Loucy (cell line): ENCODE results near the gene PSMG1.

ENCODE experiments used
- H2AFZ ChIP-seq: fragments of 200-600 bp; sonication (generic); 2 replicates; pipeline ENCODE4 v1.6.0; 2016; ENCODE audit warnings: antibody characterized with exemption, mild to moderate bottlenecking, low read length, moderate library complexity
- H3F3A ChIP-seq: fragments of 200-600 bp; 2 replicates; pipeline ENCODE4 v1.6.0; 2016; ENCODE audit warnings: antibody characterized with exemption, low read depth, mild to moderate bottlenecking
- H3K27me3 ChIP-seq: fragments of 200-600 bp; sonication (generic); 2 replicates; pipeline ENCODE4 v1.6.1; 2014; ENCODE audit warnings: low read length, mild to moderate bottlenecking; ENCODE audit not compliant: insufficient read depth, poor library complexity, severe bottlenecking
- H3K36me3 ChIP-seq: fragments of 200-600 bp; sonication (generic); 2 replicates; pipeline ENCODE4 v1.6.1; 2016; ENCODE audit warnings: low read length; ENCODE audit not compliant: insufficient read depth
- H3K4me1 ChIP-seq: fragments of 200-600 bp; sonication (generic); 2 replicates; pipeline ENCODE4 v1.5.1; 2014; ENCODE audit warnings: low read length, mild to moderate bottlenecking; ENCODE audit not compliant: insufficient read depth, poor library complexity, severe bottlenecking
- H3K4me2 ChIP-seq: fragments of 200-600 bp; sonication (generic); 2 replicates; pipeline ENCODE4 v1.6.0; 2014; ENCODE audit warnings: antibody characterized with exemption, low read length, low read depth, mild to moderate bottlenecking; ENCODE audit not compliant: poor library complexity, severe bottlenecking
- H3K4me3 ChIP-seq: fragments of 200-600 bp; sonication (generic); 2 replicates; pipeline ENCODE4 v1.5.1; 2014; ENCODE audit warnings: low read length, mild to moderate bottlenecking, mixed read lengths; ENCODE audit not compliant: poor library complexity, severe bottlenecking
- H3K79me2 ChIP-seq: fragments of 200-600 bp; sonication (generic); 2 replicates; pipeline ENCODE4 v1.6.1; 2014; ENCODE audit warnings: low read length; ENCODE audit not compliant: insufficient read depth
- H3K9ac ChIP-seq: fragments of 200-600 bp; sonication (generic); 2 replicates; pipeline ENCODE4 v1.6.0; 2014; ENCODE audit warnings: mild to moderate bottlenecking, low read depth, low read length, moderate library complexity; ENCODE audit not compliant: poor library complexity, severe bottlenecking
- H3K9me2 ChIP-seq: fragments of 200-600 bp; sonication (generic); replicated peaks from 2 replicates; pipeline ENCODE4 v1.6.1; 2016; ENCODE audit warnings: low read depth, low read length, mixed read lengths
- H3K9me3 ChIP-seq: fragments of 200-600 bp; sonication (generic); 2 replicates; pipeline ENCODE4 v1.6.1; 2014; ENCODE audit warnings: mild to moderate bottlenecking, antibody characterized with exemption, low read length, low read depth; ENCODE audit not compliant: insufficient read depth
- H4K20me1 ChIP-seq: fragments of 200-600 bp; sonication (generic); 2 replicates; pipeline ENCODE4 v1.6.0; 2014; ENCODE audit warnings: antibody characterized with exemption, low read length, mild to moderate bottlenecking; ENCODE audit not compliant: insufficient read depth, poor library complexity, severe bottlenecking
- EZH2phosphoT487 ChIP-seq: fragments of 200-600 bp; IDR thresholded peaks from 2 replicates; pipeline ENCODE4 v1.6.1; 2018; ENCODE audit warnings: antibody characterized with exemption, mild to moderate bottlenecking, moderate library complexity, borderline replicate concordance
- TF ChIP-seq, protein P1 (sequence below): fragments of 200-600 bp; sonication (generic); conservative IDR thresholded peaks from 2 replicates; pipeline ENCODE4 v1.5.1; 2014; ENCODE audit warnings: mild to moderate bottlenecking, antibody characterized with exemption, low read length

PSMG1 gene

DNA sequence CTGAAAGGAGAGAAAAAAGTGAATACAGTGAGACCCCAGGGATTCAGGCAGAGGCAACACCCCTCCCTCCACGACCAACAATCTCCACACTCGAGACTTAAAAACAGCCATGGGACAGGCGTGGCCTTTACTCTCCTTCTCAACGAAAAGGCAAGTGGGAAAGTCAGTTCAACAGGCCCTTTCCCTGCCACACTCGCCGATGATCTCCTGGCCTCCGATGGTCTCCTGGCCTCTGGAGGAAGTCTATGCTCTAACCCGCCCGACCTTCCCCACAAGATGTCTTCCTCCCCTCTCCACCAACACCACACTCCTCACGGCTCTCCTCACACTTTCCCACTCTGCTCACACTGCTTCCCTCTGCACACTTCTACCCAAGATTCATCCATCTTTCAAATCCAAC, 7.6 kb downstream of the PSMG1 start:
- no peaks in the 10 kb centered on the region for H3K9me3 ChIP-seq
- peaks cover 57% of the 10 kb centered on the region for H3K79me2 ChIP-seq
- no peak overlapping the region for H2AFZ ChIP-seq
- H3K36me3 ChIP-seq = peaks cover 61% of the 10 kb centered on the region
- TF ChIP-seq, protein P1, sequence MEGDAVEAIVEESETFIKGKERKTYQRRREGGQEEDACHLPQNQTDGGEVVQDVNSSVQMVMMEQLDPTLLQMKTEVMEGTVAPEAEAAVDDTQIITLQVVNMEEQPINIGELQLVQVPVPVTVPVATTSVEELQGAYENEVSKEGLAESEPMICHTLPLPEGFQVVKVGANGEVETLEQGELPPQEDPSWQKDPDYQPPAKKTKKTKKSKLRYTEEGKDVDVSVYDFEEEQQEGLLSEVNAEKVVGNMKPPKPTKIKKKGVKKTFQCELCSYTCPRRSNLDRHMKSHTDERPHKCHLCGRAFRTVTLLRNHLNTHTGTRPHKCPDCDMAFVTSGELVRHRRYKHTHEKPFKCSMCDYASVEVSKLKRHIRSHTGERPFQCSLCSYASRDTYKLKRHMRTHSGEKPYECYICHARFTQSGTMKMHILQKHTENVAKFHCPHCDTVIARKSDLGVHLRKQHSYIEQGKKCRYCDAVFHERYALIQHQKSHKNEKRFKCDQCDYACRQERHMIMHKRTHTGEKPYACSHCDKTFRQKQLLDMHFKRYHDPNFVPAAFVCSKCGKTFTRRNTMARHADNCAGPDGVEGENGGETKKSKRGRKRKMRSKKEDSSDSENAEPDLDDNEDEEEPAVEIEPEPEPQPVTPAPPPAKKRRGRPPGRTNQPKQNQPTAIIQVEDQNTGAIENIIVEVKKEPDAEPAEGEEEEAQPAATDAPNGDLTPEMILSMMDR = no peak
- TF ChIP-seq EZH2phosphoT487 = no peak
- peaks cover 45% of the 10 kb centered on the region for H3K4me1 ChIP-seq
- peak overlapping the region; percentile 18 for H3K4me2 ChIP-seq
- peaks cover 29% of the 10 kb centered on the region for H4K20me1 ChIP-seq
- H3K9me2 ChIP-seq = no peaks in the 10 kb centered on the region
- no peaks in the 10 kb centered on the region for H3K27me3 ChIP-seq
- H3F3A ChIP-seq = no peaks in the 10 kb centered on the region
- no peak overlapping the region for H3K9ac ChIP-seq
- no peak overlapping the region for H3K4me3 ChIP-seq

DNA sequence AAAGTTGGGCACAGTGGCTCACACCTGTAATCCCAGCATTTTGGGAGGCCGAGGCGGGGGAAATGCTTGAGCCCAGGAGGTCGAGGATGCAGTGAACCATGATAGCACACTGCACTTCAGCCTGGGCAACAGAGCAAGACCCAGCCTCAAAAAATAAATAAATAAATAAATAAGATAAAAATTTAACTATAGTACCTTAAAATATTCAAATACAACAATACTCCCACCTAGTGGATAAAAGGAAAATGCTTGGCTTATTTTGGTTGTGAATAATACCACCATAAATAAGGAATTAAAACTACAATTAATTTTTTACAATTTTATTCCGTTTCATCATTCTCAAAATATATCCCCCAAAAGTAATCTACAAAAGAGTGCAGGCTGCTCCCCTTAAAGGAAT, 8.1 kb downstream of the PSMG1 start:
- Histone ChIP-seq H3K4me2 (peak overlapping the region; percentile 18), H3K9ac (no peak overlapping the region), H3K9me2 (no peaks in the 10 kb centered on the region), H3F3A (no peaks in the 10 kb centered on the region), H3K36me3 (peaks cover 62% of the 10 kb centered on the region), H2AFZ (no peak overlapping the region), H3K27me3 (no peaks in the 10 kb centered on the region), H3K9me3 (no peaks in the 10 kb centered on the region), H3K79me2 (peaks cover 52% of the 10 kb centered on the region), H3K4me3 (no peak overlapping the region), H3K4me1 (peaks cover 41% of the 10 kb centered on the region), H4K20me1 (peaks cover 24% of the 10 kb centered on the region)
- TF ChIP-seq, protein P1 = peak; percentile 46
- TF ChIP-seq EZH2phosphoT487 = no peak

DNA sequence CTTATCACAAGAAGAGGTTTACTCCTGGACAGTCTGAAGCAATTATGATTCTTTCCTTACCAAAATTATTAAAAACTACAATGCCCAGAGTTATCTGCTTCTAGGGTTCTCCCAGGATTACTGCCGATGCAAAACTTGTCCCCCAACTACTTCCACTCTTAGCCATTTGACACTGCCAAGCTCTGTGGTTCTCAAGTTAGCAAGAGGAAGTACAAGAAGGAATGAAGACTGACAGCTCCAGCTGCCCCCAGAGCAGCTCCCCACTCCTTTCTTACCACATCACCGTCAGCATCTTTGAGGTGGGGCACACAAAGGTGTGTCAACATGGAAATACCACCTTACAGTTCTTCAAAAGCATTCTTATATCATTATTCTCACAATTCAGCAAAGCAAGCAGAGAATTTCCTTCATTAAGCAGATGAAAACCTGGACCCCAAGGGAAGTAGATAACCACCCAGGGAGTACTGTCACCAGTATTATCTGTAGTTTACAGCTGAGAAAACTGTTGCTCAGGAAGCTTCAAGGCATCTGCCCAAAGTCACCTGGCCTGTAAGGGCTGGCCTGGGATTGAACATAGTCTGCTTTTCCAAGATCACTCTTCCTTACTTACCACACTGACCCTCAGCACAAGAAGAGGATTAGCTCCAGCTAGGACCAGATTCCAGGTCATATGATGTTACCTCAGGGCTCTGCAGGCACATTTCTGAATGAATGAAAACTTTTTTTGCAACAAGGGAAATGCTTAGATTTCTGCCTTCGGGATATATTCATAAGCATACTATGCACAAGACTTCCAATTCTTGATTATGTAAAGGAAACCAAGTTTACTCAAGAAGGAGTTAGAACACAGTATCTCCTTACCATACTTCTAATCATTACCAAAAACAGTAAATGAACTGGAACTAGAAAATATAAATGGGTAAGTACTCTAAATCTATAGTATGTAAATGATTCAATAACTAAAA, 9.3 kb downstream of the PSMG1 start:
- no peak overlapping the region for H3K9ac ChIP-seq
- no peak overlapping the region for H3K4me2 ChIP-seq
- H2AFZ ChIP-seq = no peak overlapping the region
- no peak for TF ChIP-seq EZH2phosphoT487
- TF ChIP-seq, protein P1 = no peak
- no peaks in the 10 kb centered on the region for H3K9me3 ChIP-seq
- no peaks in the 10 kb centered on the region for H3K9me2 ChIP-seq
- no peaks in the 10 kb centered on the region for H3F3A ChIP-seq
- H3K27me3 ChIP-seq = no peaks in the 10 kb centered on the region
- H3K4me3 ChIP-seq = no peak overlapping the region
- H3K4me1 ChIP-seq = peaks cover 36% of the 10 kb centered on the region
- peaks cover 41% of the 10 kb centered on the region for H3K79me2 ChIP-seq
- H3K36me3 ChIP-seq = peaks cover 66% of the 10 kb centered on the region
- peaks cover 20% of the 10 kb centered on the region for H4K20me1 ChIP-seq
